Bone marrow (tissue), 2 donors: ENCODE measurements around the gene SEZ6L2.
"Not testable (repeated sequence)": the region's sequence is repeated elsewhere in the genome, so short reads cannot be mapped to it uniquely, and the experiment has no call there.

ENCODE experiments used
- DNase-seq, 2 donors: peaks; one replicate each; lab custom pipeline; 2025; lab: John Stamatoyannopoulos, UW

Gene SEZ6L2

DNA sequence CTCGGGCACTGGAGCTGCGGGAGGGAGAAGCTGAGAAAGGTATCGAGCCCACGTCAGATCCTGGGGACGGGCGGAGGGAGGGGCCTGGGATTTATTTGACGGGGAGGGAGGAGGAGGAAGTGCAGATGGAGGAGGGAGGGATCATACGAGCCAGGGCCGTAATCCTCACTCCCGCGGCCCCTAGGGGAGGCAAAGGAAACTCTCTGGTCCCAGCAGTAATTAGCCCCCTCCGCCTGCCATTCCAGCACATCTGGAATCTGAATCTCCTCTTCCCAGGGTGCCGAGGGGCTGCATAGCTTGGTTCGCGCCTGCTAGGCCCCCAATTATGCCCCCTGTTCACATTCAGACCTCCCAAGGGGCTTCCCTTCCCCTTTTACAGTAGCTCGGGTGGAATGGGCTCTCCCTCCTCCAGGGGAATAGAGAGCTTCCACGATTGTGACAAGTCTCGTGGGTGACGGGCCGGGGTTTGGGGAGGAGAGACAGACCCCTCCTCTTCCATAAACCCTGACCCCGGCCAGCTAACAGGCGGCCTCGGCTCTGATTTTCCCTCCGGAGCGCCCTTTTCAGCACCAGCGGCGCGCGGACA lies at the start of gene SEZ6L2:
TSS of gene SEZ6L2 (minus strand) at position 35 of the 586 bp plus-strand sequence. CDS start 531 bp downstream, outside the sequence.
- no peak for DNase-seq

GRCh38 chr16:29947897-29948296 lies 48.5 kb upstream of the SEZ6L2 start:
- DNase-seq: no peak

DNA sequence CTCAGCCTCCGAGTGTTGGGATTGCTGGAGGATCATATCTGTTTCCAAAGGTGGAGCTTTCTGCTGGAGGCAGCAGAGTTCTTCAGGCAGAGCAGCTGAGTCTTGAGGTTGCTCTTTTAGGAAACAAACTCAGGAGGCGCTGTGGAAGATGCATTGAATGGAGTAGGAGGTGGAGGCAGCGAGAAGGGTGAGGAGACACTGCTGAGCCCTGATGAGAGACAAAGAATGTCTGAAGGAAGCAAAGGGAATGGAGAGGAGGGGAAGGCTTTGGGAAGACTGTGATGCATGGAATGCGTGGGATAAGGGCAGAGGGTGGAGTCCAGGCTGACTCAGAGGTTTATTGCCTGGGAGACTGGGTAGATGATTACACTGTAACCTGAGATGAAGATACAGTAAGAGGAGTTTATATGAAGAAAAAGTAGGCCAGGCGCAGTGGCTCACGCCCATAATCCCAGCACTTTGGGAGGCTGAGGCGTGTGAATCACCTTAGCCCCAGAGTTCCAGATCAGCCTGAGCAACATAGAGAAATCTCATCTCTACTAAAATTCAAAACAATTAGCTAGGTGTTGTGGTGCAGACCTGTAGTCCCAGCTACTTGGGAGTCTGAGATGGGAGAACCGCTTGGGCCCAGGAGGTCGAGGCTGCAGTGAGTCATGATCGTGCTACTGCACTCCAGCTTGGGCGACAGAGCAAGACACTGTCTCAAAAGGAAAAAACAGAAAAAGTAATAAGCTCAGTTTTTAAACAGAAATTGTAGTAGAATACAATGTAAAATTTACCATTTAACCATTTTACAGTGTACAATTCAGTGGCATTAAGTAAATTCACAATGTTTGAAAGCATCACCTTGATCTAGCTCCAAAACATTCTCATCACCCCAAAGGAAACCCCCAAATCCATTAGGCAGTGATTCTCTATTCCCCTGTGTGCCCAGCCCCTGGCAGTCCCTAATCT lies 44.8 kb upstream of the SEZ6L2 start:
- no peak for DNase-seq

GRCh38 chr16:29940656-29941055 lies 41.3 kb upstream of the SEZ6L2 start:
- DNase-seq: no peak

DNA sequence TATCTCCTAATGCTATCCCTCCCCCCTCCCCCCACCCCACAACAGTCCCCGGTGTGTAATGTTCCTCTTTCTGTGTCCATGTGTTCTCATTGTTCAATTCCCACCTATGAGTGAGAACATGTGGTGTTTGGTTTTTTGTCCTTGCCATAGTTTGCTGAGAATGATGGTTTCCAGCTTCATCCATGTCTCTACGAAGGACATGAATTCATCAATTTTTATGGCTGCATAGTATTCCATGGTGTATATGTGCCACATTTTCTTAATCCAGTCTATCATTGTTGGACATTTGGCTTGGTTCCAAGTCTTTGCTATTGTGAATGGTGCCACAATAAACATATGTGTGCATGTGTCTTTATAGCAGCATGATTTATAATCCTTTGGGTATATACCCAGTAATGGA lies 32.4 kb upstream of the SEZ6L2 start:
- DNase-seq: not testable (repeated sequence)

GRCh38 chr16:29927070-29927905 lies 27.9 kb upstream of the SEZ6L2 start:
- no peak for DNase-seq

GRCh38 chr16:29926711-29927052 lies 27.3 kb upstream of the SEZ6L2 start:
- DNase-seq: no peak

- peak; percentile 63 to 94 for DNase-seq
Observed at GRCh38 chr16:29925781-29926710, 26.7 kb upstream of the SEZ6L2 start, which contains the start of gene KCTD13. TSS of gene KCTD13 (minus strand) at chr16:29926226. CDS start at chr16:29926033, 193 bp downstream.

DNA sequence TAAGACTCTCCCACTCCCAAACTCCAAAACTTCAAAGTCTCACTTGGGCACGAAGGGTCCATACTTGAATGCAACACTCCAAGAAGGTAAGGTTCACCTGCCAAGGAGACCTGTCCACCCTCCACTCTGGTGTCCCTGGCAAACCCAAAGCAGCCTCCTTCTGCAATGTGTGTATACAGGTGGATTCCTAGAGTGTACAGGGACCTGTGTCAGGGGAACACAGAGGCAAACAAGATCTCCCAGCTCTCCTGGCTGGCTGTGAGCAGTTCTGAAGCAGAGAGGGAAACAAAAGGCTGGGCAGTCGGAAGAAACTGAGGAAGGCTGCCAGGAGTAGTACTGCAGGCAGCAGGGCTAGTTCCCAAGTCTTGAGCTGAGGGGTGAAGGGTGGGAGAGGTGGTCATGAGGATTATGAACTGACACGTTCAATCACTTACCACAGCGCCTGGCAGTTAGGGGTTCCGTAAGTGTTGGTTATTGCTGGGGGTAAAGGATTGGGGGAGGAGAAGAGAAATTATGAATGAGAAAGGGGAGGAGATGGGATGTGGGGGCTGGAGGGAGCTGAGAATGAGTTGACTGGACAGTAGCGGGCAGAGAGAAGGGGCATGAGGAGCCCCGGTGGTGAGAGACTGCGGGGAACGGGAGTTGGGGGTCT lies 25.9 kb upstream of the SEZ6L2 start:
- DNase-seq: no peak

DNA sequence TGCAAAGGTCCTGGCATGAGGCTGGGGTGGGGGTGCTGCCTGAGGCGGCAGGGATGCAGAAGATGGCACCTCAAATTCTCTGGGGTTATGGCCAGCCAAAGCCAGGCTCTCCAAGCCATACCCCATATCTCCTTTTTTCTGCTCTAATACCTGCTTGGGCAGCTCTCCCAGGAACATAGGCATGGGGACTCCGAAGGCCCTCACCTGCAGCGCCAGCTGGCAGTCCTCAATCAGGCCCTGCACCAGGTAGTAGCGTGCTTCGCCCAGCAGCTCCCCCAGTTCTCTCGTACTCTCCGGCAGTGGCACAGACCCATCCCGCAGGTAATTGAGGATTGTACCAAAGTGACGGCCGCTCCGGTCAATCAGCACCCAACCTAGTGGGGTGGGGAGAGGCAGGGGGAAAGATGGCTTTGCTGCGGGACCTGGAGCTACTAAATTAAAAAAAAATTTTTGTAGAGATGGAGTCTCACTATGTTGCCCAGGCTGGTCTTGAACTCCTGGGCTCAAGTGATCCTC lies 23.7 kb upstream of the SEZ6L2 start:
- DNase-seq: no peak

DNA sequence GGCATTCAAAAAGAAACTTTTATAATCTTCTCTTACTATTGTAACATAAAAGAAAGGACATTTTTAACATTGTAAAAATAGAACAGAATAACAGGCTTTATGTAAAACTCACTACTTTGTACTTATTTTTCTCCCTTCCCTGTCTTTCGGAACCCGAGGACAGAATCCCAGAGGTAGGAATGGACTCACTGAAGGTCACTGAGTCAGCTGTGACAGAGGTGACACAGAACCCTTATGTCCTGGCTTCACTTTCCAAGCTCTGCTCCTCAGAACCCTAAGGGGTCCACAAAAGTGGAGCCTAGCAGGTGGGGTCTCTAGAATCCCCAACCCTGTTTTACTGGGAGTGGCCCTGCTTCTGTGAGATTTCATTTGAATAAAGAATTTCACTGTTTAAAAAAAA lies 23.0 kb upstream of the SEZ6L2 start:
- DNase-seq: no peak

DNA sequence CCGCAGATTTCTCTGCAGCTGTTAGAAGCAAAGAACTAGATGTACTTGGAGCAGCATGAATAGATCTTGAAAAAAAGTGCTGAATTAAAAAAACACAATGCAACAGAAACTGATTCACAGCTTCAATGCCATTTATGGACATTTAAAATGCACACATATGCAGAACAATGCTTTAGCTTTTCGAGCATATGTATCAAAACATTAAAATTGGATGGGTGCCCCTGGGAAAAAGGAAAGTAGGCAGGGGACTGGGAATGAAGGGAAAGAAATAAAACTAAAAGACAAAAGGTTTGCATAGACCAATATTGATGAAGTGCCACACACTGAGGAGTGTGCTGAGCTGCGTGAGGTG lies 21.7 kb upstream of the SEZ6L2 start:
- no peak for DNase-seq

GRCh38 chr16:29920288-29921033 lies 21.1 kb upstream of the SEZ6L2 start:
- DNase-seq: no peak

- DNase-seq: no peak
Observed at GRCh38 chr16:29916979-29917378, 17.6 kb upstream of the SEZ6L2 start.

DNA sequence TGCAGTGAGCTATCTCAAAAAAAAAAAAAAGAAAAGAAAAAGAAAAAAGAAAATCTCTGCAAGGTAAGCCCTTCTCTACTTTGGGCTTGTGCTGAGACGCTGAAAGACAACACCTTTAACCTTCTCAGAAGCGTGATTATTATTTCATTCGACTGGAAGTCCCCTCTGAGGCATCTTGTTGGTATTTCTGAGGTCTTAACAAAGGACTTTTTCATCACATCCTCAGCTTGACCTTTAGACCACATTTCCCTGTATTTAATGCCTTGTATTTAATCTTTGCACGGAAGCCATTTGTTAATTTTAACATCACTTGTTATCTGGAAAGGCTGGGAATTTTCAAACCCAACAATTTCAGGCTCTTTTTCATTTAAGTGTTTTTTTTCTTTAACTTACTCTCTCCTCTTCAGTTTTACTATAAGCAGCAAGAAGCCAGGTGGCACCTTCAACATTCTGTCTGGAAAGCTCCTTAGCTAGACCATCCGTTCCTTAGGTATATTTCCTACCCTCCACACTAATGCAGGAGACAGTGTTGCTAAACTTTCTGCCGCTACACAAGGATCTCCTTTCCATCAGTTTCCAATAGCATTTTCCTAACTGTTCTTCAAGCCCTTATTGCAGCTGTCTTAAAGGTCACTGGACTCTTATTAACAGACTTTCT lies 16.4 kb upstream of the SEZ6L2 start:
- no peak for DNase-seq

DNA sequence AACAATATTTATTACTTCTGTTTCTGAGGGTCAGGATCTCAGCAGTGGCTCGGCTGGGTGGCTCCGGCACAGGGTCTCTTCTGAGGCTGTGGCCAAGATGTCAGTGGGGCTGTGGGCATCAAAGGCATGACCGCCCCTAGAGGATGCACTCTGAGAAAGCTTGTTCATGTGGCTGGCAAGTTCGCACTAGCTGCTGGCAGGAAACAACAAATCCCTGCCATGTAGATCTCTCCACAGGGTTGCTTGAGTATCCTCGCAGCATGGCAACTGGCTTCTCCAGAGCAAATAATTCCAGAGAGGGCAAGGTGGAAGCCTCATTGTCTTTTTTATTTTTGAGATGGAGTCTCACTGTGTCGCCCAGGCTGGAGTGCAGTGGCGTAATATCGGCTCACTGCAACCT lies 14.2 kb upstream of the SEZ6L2 start:
- no peak for DNase-seq

DNA sequence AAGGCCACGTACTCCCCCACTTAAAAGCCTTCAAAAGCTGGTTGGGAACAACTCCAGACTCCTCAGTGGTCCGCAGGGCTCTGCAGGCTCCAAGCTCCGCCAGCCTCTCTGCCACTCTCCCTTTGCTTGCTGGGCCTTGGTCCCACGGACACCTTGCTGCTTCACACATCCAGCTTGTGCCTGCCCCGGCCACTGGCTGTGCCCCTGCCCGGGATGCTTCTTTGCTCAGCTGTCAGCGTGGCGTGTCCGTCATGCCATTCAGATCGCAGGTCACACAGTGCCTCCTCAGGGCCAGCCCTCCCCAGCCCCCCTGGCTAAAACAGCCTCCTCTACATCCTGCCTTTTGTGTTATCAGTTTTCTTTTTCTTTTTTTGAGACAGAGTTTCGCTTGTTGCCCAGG lies 12.7 kb upstream of the SEZ6L2 start:
- no peak for DNase-seq

DNA sequence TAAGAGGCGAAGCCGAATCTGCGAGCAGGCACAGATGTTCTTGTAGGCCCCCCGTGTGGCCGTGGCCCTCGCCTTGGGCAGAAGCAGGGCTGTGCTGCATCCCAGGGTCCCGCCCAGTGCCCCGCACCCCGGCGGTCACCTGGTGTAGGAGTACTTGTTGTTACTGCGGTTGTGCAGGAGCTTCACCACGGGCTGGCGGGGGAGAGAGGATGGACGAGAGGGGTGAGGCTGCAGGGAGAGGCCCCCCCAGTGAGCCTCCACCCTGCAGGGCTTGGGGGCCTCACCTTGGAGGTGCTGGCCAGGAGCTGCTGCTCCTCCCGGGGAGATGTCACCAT lies 12.3 kb upstream of the SEZ6L2 start:
- no peak for DNase-seq

- no peak for DNase-seq
Observed at GRCh38 chr16:29910819-29911675, 11.7 kb upstream of the SEZ6L2 start.
